H9 (cell line): Measurements from ENCODE around the gene RAB3A. TPM values are rescaled to one million over a fixed set of nuclear protein-coding genes. Genes with fewer than 3 reads are reported as not detected.

Source experiments
- DNase-seq: peaks from one replicate; pipeline ENCODE4 v3.0.0-alpha.2; 2017
- H2AFZ ChIP-seq: one replicate; pipeline ENCODE4 v1.6.1; 2013; ENCODE audit warnings: mild to moderate bottlenecking, low read length, control low read depth, moderate library complexity
- H2AK5ac ChIP-seq: 2 replicates; pipeline ENCODE4 v1.6.1; 2013; ENCODE audit warnings: low read length, control low read depth, mixed read lengths; ENCODE audit not compliant: insufficient read length
- H2BK120ac ChIP-seq: one replicate; pipeline ENCODE4 v1.6.1; 2013; ENCODE audit warnings: low read depth, mild to moderate bottlenecking, low read length, control low read depth, inconsistent platforms; ENCODE audit not compliant: poor library complexity, severe bottlenecking
- H2BK12ac ChIP-seq: 2 replicates; pipeline ENCODE4 v1.6.1; 2013; ENCODE audit warnings: low read length, control low read depth, mixed read lengths, low read depth; ENCODE audit not compliant: insufficient read length
- H2BK15ac ChIP-seq: 2 replicates; pipeline ENCODE4 v1.6.1; 2013; ENCODE audit warnings: low read depth, low read length, control low read depth
- H2BK20ac ChIP-seq: one replicate; pipeline ENCODE4 v1.6.1; 2013; ENCODE audit warnings: low read depth, mild to moderate bottlenecking, low read length, control low read depth, inconsistent platforms; ENCODE audit not compliant: poor library complexity, severe bottlenecking
- H2BK5ac ChIP-seq: 2 replicates; pipeline ENCODE4 v1.6.1; 2013; ENCODE audit warnings: low read length, control low read depth, mixed read lengths; ENCODE audit not compliant: insufficient read length
- H3K14ac ChIP-seq: 2 replicates; pipeline ENCODE4 v1.6.1; 2013; ENCODE audit warnings: low read length, control low read depth; ENCODE audit not compliant: insufficient read depth
- H3K18ac ChIP-seq: 2 replicates; pipeline ENCODE4 v1.6.1; 2013; ENCODE audit warnings: low read depth, mild to moderate bottlenecking, mixed read lengths, low read length, control low read depth; ENCODE audit not compliant: insufficient read length
- H3K23ac ChIP-seq: 2 replicates; pipeline ENCODE4 v1.6.1; 2013; ENCODE audit warnings: low read length, control low read depth, mixed read lengths, low read depth; ENCODE audit not compliant: insufficient read length
- H3K23me2 ChIP-seq: 2 replicates; pipeline ENCODE4 v1.6.1; 2013; ENCODE audit warnings: low read depth, mild to moderate bottlenecking, mixed read lengths, low read length, control low read depth; ENCODE audit not compliant: insufficient read length, poor library complexity, severe bottlenecking
- H3K27ac ChIP-seq: 2 replicates; pipeline ENCODE4 v1.5.1; 2013; ENCODE audit warnings: low read length, control low read depth, mixed read lengths, low read depth; ENCODE audit not compliant: insufficient read length
- H3K27me3 ChIP-seq: 2 replicates; pipeline ENCODE4 v1.6.1; 2013; ENCODE audit warnings: low read length, control low read depth, inconsistent platforms; ENCODE audit not compliant: insufficient read depth
- H3K4ac ChIP-seq: 2 replicates; pipeline ENCODE4 v1.6.1; 2013; ENCODE audit warnings: low read depth, mild to moderate bottlenecking, control low read depth, inconsistent platforms, low read length, moderate library complexity
- H3K4me1 ChIP-seq: 2 replicates; pipeline ENCODE4 v1.6.1; 2013; ENCODE audit warnings: low read length, control low read depth, inconsistent platforms; ENCODE audit not compliant: insufficient read depth
- H3K4me2 ChIP-seq: 2 replicates; pipeline ENCODE4 v1.6.1; 2013; ENCODE audit warnings: low read length, control low read depth, mixed read lengths; ENCODE audit not compliant: insufficient read length, insufficient read depth
- H3K56ac ChIP-seq: 2 replicates; pipeline ENCODE4 v1.6.1; 2013; ENCODE audit warnings: low read depth, mild to moderate bottlenecking, mixed read lengths, low read length, control low read depth; ENCODE audit not compliant: insufficient read length
- H3K79me1 ChIP-seq: 2 replicates; pipeline ENCODE4 v1.6.1; 2013; ENCODE audit warnings: low read depth, mild to moderate bottlenecking, moderate library complexity, low read length, control low read depth, inconsistent platforms; ENCODE audit not compliant: insufficient read depth, poor library complexity, severe bottlenecking
- H3K79me2 ChIP-seq: 2 replicates; pipeline ENCODE4 v1.6.1; 2013; ENCODE audit warnings: low read length, control low read depth, inconsistent platforms; ENCODE audit not compliant: insufficient read depth
- H3K9ac ChIP-seq: 2 replicates; pipeline ENCODE4 v1.6.1; 2013; ENCODE audit warnings: low read length, control low read depth, mixed read lengths; ENCODE audit not compliant: insufficient read length; ENCODE audit errors: extremely low read depth
- H3K9me3 ChIP-seq: one replicate; pipeline ENCODE4 v1.6.1; 2013; ENCODE audit warnings: low read depth, low read length, inconsistent platforms; ENCODE audit not compliant: control insufficient read depth
- H3T11ph ChIP-seq: one replicate; pipeline ENCODE4 v1.6.1; 2013; ENCODE audit warnings: mild to moderate bottlenecking, low read length, control low read depth, inconsistent platforms
- H4K20me1 ChIP-seq: one replicate; pipeline ENCODE4 v1.6.1; 2013; ENCODE audit not compliant: control insufficient read depth, insufficient read length, insufficient read depth
- H4K5ac ChIP-seq: 2 replicates; pipeline ENCODE4 v1.6.1; 2013; ENCODE audit warnings: low read depth, mild to moderate bottlenecking, mixed read lengths, low read length, control low read depth; ENCODE audit not compliant: insufficient read length
- H4K8ac ChIP-seq: replicated peaks from 2 replicates; pipeline ENCODE4 v1.6.1; 2013; ENCODE audit warnings: low read length, control low read depth, mixed read lengths, low read depth; ENCODE audit not compliant: insufficient read length
- H4K91ac ChIP-seq: 2 replicates; pipeline ENCODE4 v1.6.1; 2013; ENCODE audit warnings: low read depth, mild to moderate bottlenecking, moderate library complexity, mixed read lengths, low read length, control low read depth; ENCODE audit not compliant: insufficient read length
- H3K27ac Mint-ChIP-seq, 3 experiments: 2 replicates in 2 of 3; 3 replicates in 1 of 3; pipeline ENCODE4 v1.8.0; 2020 to 2021; ENCODE audit warnings: mixed read lengths in 3 of 3, mild to moderate bottlenecking in 1 of 3, moderate library complexity in 1 of 3
- H3K27me3 Mint-ChIP-seq: 2 replicates; pipeline ENCODE4 v1.8.0; 2021; ENCODE audit warnings: low read depth, mild to moderate bottlenecking, moderate library complexity, mixed read lengths
- H3K36me3 Mint-ChIP-seq, 3 experiments: 2 replicates in 2 of 3; 3 replicates in 1 of 3; pipeline ENCODE4 v1.8.0; 2020 to 2021; ENCODE audit warnings: low read depth in 3 of 3, mixed read lengths in 3 of 3; ENCODE audit not compliant: insufficient read depth in 1 of 3
- H3K4me1 Mint-ChIP-seq, 2 experiments: 2 replicates each; pipeline ENCODE4 v1.8.0; 2020; ENCODE audit warnings: mixed read lengths in 2 of 2
- H3K4me3 Mint-ChIP-seq, 2 experiments: 2 replicates in 1 of 2; 3 replicates in 1 of 2; pipeline ENCODE4 v1.8.0; 2020 to 2021; ENCODE audit warnings: mild to moderate bottlenecking in 2 of 2, mixed read lengths in 2 of 2, moderate library complexity in 1 of 2
- H3K9me3 Mint-ChIP-seq, 2 experiments: 2 replicates in 1 of 2; 3 replicates in 1 of 2; pipeline ENCODE4 v1.8.0; 2020; ENCODE audit warnings: mild to moderate bottlenecking in 2 of 2, mixed read lengths in 2 of 2, moderate library complexity in 1 of 2
- WGBS: extraction: QIAGEN DNeasy Blood & Tissue Kit; methylation state at CpG from one replicate; pipeline ENCODE4 v1.1.7; 2013; ENCODE audit warnings: missing lambda C conversion rate, low lambda C conversion rate, mixed read lengths; ENCODE audit not compliant: insufficient read length; ENCODE audit errors: extremely low coverage; 5-methylcytosine and 5-hydroxymethylcytosine counted together
- total RNA-seq: library from RNA; stranded (reverse); gene quantifications from 2 replicates; pipeline ENCODE4 v1.2.1, GENCODE V29; 2021
- TF ChIP-seq, protein P1 (sequence below): fragments of 200-600 bp; sonication (generic); conservative IDR thresholded peaks from 3 replicates; pipeline ENCODE4 v1.8.0; 2021; ENCODE audit warnings: antibody characterized with exemption, mild to moderate bottlenecking

Gene RAB3A
- total RNA-seq, 1 experiment from 2014 or later = 6.8 TPM

- H3K4me3 Mint-ChIP-seq = no peak overlapping the region
Observed at GRCh38 chr19:18197306-18197705, 6.5 kb downstream of the RAB3A start.

More at GRCh38 chr19:18197306-18197705, 6.5 kb downstream of the RAB3A start:
- H3K14ac ChIP-seq = no peak overlapping the region
- no peak overlapping the region for H3K4me2 ChIP-seq
- H4K8ac ChIP-seq = no peak overlapping the region
- H3K23ac ChIP-seq = no peak overlapping the region
- no peak overlapping the region for H2BK120ac ChIP-seq
- Mint-ChIP-seq H3K36me3 (peaks cover 21 to 50% (median 43%) of the 10 kb centered on the region in 3 experiments), H3K9me3 (no peaks in the 10 kb centered on the region; a peak in 1 of 5 replicates), H3K27me3 (no peaks in the 10 kb centered on the region; the same call in 1 of the 2 replicates), H3K4me1 (peaks cover 10 to 13% of the 10 kb centered on the region in 2 experiments), H3K27ac (no peak overlapping the region)
- no peaks in the 10 kb centered on the region for H4K20me1 ChIP-seq
- peaks cover 2% of the 10 kb centered on the region; the same call in 1 of the 2 replicates for H3K79me2 ChIP-seq
- no peak for DNase-seq
- H3K9ac ChIP-seq = no peak overlapping the region
- peaks cover 6% of the 10 kb centered on the region for H3K79me1 ChIP-seq
- no peaks in the 10 kb centered on the region for H3K27me3 ChIP-seq
- no peaks in the 10 kb centered on the region for H3K9me3 ChIP-seq
- H3K27ac ChIP-seq = no peak overlapping the region
- no peak overlapping the region for H3T11ph ChIP-seq
- H2AFZ ChIP-seq = no peak overlapping the region
- no peak overlapping the region for H2BK5ac ChIP-seq
- H2AK5ac ChIP-seq = no peak overlapping the region
- no CpG with 5 or more reads among the region's 18 CpGs for WGBS
- no peak overlapping the region for H3K18ac ChIP-seq
- no peak overlapping the region for H3K56ac ChIP-seq
- H3K4ac ChIP-seq = no peak overlapping the region
- TF ChIP-seq, protein P1, sequence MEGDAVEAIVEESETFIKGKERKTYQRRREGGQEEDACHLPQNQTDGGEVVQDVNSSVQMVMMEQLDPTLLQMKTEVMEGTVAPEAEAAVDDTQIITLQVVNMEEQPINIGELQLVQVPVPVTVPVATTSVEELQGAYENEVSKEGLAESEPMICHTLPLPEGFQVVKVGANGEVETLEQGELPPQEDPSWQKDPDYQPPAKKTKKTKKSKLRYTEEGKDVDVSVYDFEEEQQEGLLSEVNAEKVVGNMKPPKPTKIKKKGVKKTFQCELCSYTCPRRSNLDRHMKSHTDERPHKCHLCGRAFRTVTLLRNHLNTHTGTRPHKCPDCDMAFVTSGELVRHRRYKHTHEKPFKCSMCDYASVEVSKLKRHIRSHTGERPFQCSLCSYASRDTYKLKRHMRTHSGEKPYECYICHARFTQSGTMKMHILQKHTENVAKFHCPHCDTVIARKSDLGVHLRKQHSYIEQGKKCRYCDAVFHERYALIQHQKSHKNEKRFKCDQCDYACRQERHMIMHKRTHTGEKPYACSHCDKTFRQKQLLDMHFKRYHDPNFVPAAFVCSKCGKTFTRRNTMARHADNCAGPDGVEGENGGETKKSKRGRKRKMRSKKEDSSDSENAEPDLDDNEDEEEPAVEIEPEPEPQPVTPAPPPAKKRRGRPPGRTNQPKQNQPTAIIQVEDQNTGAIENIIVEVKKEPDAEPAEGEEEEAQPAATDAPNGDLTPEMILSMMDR = no peak
- H4K91ac ChIP-seq = no peak overlapping the region
- peaks cover 8% of the 10 kb centered on the region for H3K23me2 ChIP-seq
- no peak overlapping the region for H2BK15ac ChIP-seq
- no peak overlapping the region for H4K5ac ChIP-seq
- no peak overlapping the region for H2BK12ac ChIP-seq
- H2BK20ac ChIP-seq = no peak overlapping the region
- H3K4me1 ChIP-seq = no peaks in the 10 kb centered on the region; the same call in 1 of the 2 replicates
